Measurements from ENCODE around the gene SPRED1.

Gene SPRED1

GRCh38 chr15:38285456-38285855 lies 32.8 kb downstream of the SPRED1 start:
- no peak for DNase-seq

- DNase-seq, result no peak
Measured at GRCh38 chr15:38294126-38294525, 41.5 kb downstream of the SPRED1 start.

GRCh38 chr15:38297623-38298388 lies 45.2 kb downstream of the SPRED1 start:
- no peak for DNase-seq

- DNase-seq, result no peak
Measured at GRCh38 chr15:38299216-38299615, 46.6 kb downstream of the SPRED1 start.

GRCh38 chr15:38300395-38300794 lies 47.8 kb downstream of the SPRED1 start:
- DNase-seq, result no peak

- DNase-seq, result no peak
Measured at GRCh38 chr15:38304481-38304880, 51.8 kb downstream of the SPRED1 start.

GRCh38 chr15:38307251-38307650 lies 54.6 kb downstream of the SPRED1 start:
- DNase-seq, result no peak

GRCh38 chr15:38307861-38308641 lies 55.4 kb downstream of the SPRED1 start:
- no peak for DNase-seq

GRCh38 chr15:38308797-38309196 lies 56.2 kb downstream of the SPRED1 start:
- DNase-seq, result no peak

GRCh38 chr15:38312190-38312589 lies 59.6 kb downstream of the SPRED1 start:
- DNase-seq, result no peak

GRCh38 chr15:38316311-38316710 lies 63.7 kb downstream of the SPRED1 start:
- DNase-seq, result no peak

GRCh38 chr15:38320181-38320580 lies 67.5 kb downstream of the SPRED1 start:
- no peak for DNase-seq

- no peak for DNase-seq
Measured at GRCh38 chr15:38320866-38321265, 68.2 kb downstream of the SPRED1 start.

- DNase-seq, result no peak
Measured at GRCh38 chr15:38323895-38324294, 71.3 kb downstream of the SPRED1 start.

GRCh38 chr15:38324939-38325647 lies 72.5 kb downstream of the SPRED1 start:
- DNase-seq, result no peak

- DNase-seq, result no peak
Measured at GRCh38 chr15:38325648-38325990, 73.0 kb downstream of the SPRED1 start.

- no peak for DNase-seq
Measured at GRCh38 chr15:38332711-38333110, 80.1 kb downstream of the SPRED1 start.

GRCh38 chr15:38335116-38335515 lies 82.5 kb downstream of the SPRED1 start:
- no peak for DNase-seq

- no peak for DNase-seq
Measured at GRCh38 chr15:38344351-38344750, 91.7 kb downstream of the SPRED1 start.

GRCh38 chr15:38349251-38349650 lies 96.6 kb downstream of the SPRED1 start:
- no peak for DNase-seq

- DNase-seq, result no peak
Measured at GRCh38 chr15:38351466-38351865, 98.8 kb downstream of the SPRED1 start.

GRCh38 chr15:38354315-38354929 lies 101.8 kb downstream of the SPRED1 start:
- DNase-seq, result peak; percentile 9

- DNase-seq, result no peak
Measured at GRCh38 chr15:38362355-38362754, 109.7 kb downstream of the SPRED1 start.
